ENCODE measurements around the gene NRP2. TPM values are rescaled to one million over a fixed set of nuclear protein-coding genes. Genes with fewer than 3 reads are reported as not detected.

NRP2 gene
- total RNA-seq, 1 donor from 2014 or later, result 7.7 TPM

DNA sequence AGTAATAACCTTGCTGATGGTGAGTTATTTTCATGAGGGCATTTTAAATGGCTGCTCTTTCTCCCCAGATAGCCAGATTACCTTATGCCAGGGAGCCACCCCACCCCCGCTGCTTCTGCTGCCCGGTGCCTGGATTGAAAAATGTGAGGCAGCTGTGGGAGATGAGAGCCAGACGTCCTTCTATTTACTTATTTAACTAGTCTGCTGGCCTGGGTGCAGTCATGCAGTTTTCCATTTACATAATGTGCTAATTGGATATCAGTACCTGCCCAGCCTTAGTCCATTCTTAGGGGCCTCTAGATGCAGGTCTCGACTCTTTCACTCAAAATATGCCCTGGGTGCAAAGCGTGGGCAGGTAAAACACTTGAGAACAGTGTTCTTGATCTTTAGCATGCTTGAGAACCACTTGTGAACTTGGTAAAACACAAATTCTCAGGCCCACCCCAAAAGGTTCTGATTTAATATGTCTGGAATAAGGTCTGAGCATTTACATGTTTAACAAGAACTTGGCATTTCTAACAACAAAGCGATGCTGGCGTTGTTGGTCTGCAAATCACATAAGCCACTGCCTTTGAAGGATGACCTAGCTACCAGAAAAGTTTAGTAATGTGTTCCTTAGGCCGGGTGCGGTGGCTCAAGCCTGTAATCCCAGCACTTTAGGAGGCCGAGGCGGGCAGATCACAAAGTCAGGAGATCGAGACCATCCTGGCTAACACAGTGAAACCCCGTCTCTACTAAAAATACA lies 154.3 kb downstream of the NRP2 start:
- no peak for DNase-seq (ENCODE audit: low spot score)
- ATAC-seq, result no peak

DNA sequence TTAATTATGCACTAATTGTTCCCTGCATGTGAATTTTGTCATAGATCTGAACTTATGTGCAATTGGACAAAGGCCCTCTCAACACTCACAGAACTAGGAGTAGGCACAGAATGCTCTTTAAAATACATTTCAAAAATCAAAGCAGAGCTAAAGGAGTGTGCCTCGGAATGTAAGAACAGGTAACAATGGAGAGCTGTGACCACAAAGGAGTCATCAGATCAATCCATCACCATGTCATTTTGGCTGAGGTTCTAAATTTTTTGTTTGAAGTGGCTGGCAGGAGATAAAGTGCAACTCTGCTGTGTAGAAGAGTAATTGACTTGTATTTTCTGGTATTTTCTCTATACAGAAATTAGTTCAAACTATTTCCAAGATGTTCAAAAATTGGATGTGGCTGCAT lies 155.4 kb downstream of the NRP2 start:
- ATAC-seq, result no peak
- DNase-seq (ENCODE audit: low spot score), result no peak

DNA sequence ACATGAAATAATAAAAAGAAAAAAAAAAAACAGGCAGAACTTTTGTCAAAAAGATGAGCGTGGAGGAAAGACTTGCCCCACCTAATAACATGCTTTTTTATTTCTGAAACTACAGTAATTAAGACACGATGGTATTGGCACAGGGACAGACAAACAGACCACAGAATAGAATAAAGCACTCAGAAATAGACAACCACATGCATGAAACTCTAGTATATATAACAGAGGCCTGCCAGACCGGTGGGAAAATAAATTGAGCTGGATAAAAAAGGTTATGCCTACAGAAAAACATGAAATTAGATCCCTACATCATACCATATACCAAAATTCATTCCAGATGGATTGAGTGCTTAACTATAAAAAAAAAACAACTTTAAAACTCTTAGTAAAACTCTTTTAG lies 163.1 kb downstream of the NRP2 start:
- ATAC-seq (no peak), DNase-seq (ENCODE audit: low spot score) (no peak)

Data from left lobe of liver (tissue), 2 donors.